ENCODE data around the gene KASH5. TPM values are rescaled to one million over a fixed set of nuclear protein-coding genes. Genes with fewer than 3 reads are reported as not detected.
A peak's percentile ranks its signal among the peaks of the same experiment; 100 is the strongest.

The KASH5 gene
- total RNA-seq (not detected), polyA plus RNA-seq (not detected)

- Histone ChIP-seq H3K9me3 (ENCODE audit: control insufficient read depth in 4 of 4, low read length in 3 of 4) (no peaks in the 10 kb centered on the region), H3K4me3 (ENCODE audit: low read depth in 1 of 3, low read length in 3 of 3) (no peak within 1 kb of the TSS), H3K27me3 (ENCODE audit: control insufficient read depth in 4 of 4, insufficient read depth in 4 of 4, low read length in 3 of 4) (no peaks in the 10 kb centered on the region), H3K27ac (ENCODE audit: low read depth in 1 of 2, low read length in 2 of 2) (no peak within 1 kb of the TSS), H3K4me1 (ENCODE audit: control insufficient read depth in 4 of 4, insufficient read depth in 4 of 4, low read length in 3 of 4) (no peaks in the 10 kb centered on the region), H3K36me3 (ENCODE audit: control insufficient read depth in 4 of 4, insufficient read depth in 3 of 4, low read depth in 1 of 4, low read length in 3 of 4) (no peaks in the 10 kb centered on the region), H3K9ac (ENCODE audit: low read depth in 1 of 2, low read length in 2 of 2) (no peak within 1 kb of the TSS)
- WGBS: 33% methylated on average over 40 of the region's 40 CpGs
- TF ChIP-seq FOXA1 (IDR thresholded peaks at IDR 0.05) (no peak), YY1 (IDR thresholded peaks at IDR 0.05) (peak; percentile 40)
- peak; percentile 67 for DNase-seq (ENCODE audit: low spot score)
Observed at GRCh38 chr19:49387936-49388372, at the start of gene KASH5. TSS of gene KASH5 (plus strand) at chr19:49388249. CDS start at chr19:49390884, 2,635 bp downstream.

GRCh38 chr19:49338691-49339300, 49.3 kb upstream of the KASH5 start:
- Histone ChIP-seq H3K4me1 (ENCODE audit: control insufficient read depth in 4 of 4, insufficient read depth in 4 of 4, low read length in 3 of 4) (peaks cover 2 to 24% (median 11%) of the 10 kb centered on the region in 4 donors), H3K27ac (ENCODE audit: low read depth in 1 of 2, low read length in 2 of 2) (peak overlapping the region; percentile 88 to 95), H3K27me3 (ENCODE audit: control insufficient read depth in 4 of 4, insufficient read depth in 4 of 4, low read length in 3 of 4) (no peaks in the 10 kb centered on the region), H3K9ac (ENCODE audit: low read depth in 1 of 2, low read length in 2 of 2) (peak overlapping the region in 1 of 2 donors; percentile 17), H3K36me3 (ENCODE audit: control insufficient read depth in 4 of 4, insufficient read depth in 3 of 4, low read depth in 1 of 4, low read length in 3 of 4) (peaks cover 0 to 4% (median 1%) of the 10 kb centered on the region in 4 donors), H3K4me3 (ENCODE audit: low read depth in 1 of 3, low read length in 3 of 3) (peak overlapping the region in 2 of 3 donors; percentile 41 to 59), H3K9me3 (ENCODE audit: control insufficient read depth in 4 of 4, low read length in 3 of 4) (no peaks in the 10 kb centered on the region)
- DNase-seq (ENCODE audit: low spot score): peak; percentile 72
- 27% methylated on average over 30 of the region's 30 CpGs for WGBS
- TF ChIP-seq ATF3 (IDR thresholded peaks at IDR 0.05) (no peak), NR2F2 (IDR thresholded peaks at IDR 0.05) (no peak), JUND (IDR thresholded peaks at IDR 0.05) (no peak), GABPA (IDR thresholded peaks at IDR 0.05 in 1 of 2, conservative IDR thresholded peaks at IDR 0.05 in 1 of 2) (no peak), RAD21 (IDR thresholded peaks at IDR 0.05) (peak in 1 of 2 donors; percentile 17), HNF4A (conservative IDR thresholded peaks at IDR 0.05) (no peak), REST (IDR thresholded peaks at IDR 0.05) (no peak), ZBTB33 (IDR thresholded peaks at IDR 0.05) (no peak), EGR1 (IDR thresholded peaks at IDR 0.05; ENCODE audit: low read depth in 2 of 2) (no peak)
